ENCODE data around the gene CCNYL1. TPM values are rescaled to one million over a fixed set of nuclear protein-coding genes. Genes with fewer than 3 reads are reported as not detected.
"Not testable (repeated sequence)": the region's sequence is repeated elsewhere in the genome, so short reads cannot be mapped to it uniquely, and the experiment has no call there.

Gene CCNYL1
- total RNA-seq, 1 donor from 2014 or later: 7.6 TPM

GRCh38 chr2:207716056-207716455 lies 4.6 kb downstream of the CCNYL1 start:
- H3K36me3 ChIP-seq: no peaks in the 10 kb centered on the region
- H3K27me3 ChIP-seq (ENCODE audit: low read depth): no peaks in the 10 kb centered on the region
- peaks cover 24% of the 10 kb centered on the region for H3K4me1 ChIP-seq
- DNase-seq: no peak
- H3K4me3 ChIP-seq: no peak overlapping the region
- no peak overlapping the region for H3K27ac ChIP-seq (replicated peaks)
- H3K9me3 ChIP-seq (replicated peaks): no peaks in the 10 kb centered on the region
- intact Hi-C loops (cut with micrococcal nuclease): no loop called here
- no peak for TF ChIP-seq CTCF (IDR thresholded peaks at IDR 0.05; ENCODE audit: borderline replicate concordance)

DNA sequence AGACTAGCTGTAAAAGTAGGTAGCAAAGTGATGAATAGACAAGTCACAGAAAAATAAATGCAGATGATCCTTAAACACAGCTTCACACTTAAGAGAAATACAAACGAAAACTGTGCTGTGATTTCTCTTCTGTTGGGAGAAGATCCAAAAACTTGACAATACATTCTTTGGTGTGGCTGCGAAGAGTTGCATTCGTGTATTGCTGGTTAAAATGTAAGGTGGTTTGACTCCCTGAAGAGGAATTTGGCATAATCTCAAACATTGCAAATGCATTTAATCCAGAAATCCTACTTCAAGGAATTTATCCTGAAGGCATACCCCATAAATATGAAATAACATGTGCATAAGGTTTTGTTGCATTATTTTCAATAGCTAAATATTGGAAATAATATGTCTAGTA lies 7.1 kb downstream of the CCNYL1 start:
- no peaks in the 10 kb centered on the region for H3K9me3 ChIP-seq (replicated peaks)
- no peak for DNase-seq
- intact Hi-C loops (cut with micrococcal nuclease): no loop called here

DNA sequence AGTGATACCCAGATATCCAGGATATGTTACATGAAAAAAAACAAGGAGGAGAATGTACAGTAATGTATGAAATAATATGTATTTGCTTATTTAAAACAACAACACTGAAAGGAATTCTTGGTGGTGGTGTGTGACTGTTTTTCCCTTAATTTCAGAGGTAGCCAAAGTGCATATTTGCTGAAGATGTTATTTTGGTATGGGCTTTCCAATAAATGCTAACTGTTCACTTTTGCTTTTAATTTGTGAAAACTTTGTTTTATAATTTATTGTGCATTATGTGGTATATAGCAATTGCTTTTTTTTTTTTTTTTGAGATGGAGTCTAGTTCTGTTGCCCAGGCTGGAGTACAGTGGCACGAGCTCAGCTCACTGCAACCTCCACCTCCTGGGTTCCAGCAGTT lies 7.6 kb downstream of the CCNYL1 start:
- Histone ChIP-seq H3K9me3 (replicated peaks) (no peaks in the 10 kb centered on the region), H3K4me3 (no peak overlapping the region), H3K27ac (replicated peaks) (no peak overlapping the region), H3K4me1 (no peaks in the 10 kb centered on the region), H3K36me3 (no peaks in the 10 kb centered on the region), H3K27me3 (ENCODE audit: low read depth) (no peaks in the 10 kb centered on the region)
- no peak for DNase-seq
- intact Hi-C loops (cut with micrococcal nuclease): no loop called here
- no peak for TF ChIP-seq CTCF (IDR thresholded peaks at IDR 0.05; ENCODE audit: borderline replicate concordance)

More for the DNA sequence above, 7.1 kb downstream of the CCNYL1 start:
- H3K4me1 ChIP-seq: peaks cover 4% of the 10 kb centered on the region
- H3K36me3 ChIP-seq: no peaks in the 10 kb centered on the region
- no peak overlapping the region for H3K27ac ChIP-seq (replicated peaks)
- no peaks in the 10 kb centered on the region for H3K27me3 ChIP-seq (ENCODE audit: low read depth)
- H3K4me3 ChIP-seq: no peak overlapping the region
- no peak for TF ChIP-seq CTCF (IDR thresholded peaks at IDR 0.05; ENCODE audit: borderline replicate concordance)

- DNase-seq; intact Hi-C loops (cut with micrococcal nuclease); H3K4me1 ChIP-seq; H3K36me3 ChIP-seq; H3K4me3 ChIP-seq; H3K27ac ChIP-seq (replicated peaks); H3K9me3 ChIP-seq (replicated peaks); H3K27me3 ChIP-seq (ENCODE audit: low read depth): not testable (repeated sequence)
Measured at GRCh38 chr2:207719655-207720054, 8.2 kb downstream of the CCNYL1 start.

DNA sequence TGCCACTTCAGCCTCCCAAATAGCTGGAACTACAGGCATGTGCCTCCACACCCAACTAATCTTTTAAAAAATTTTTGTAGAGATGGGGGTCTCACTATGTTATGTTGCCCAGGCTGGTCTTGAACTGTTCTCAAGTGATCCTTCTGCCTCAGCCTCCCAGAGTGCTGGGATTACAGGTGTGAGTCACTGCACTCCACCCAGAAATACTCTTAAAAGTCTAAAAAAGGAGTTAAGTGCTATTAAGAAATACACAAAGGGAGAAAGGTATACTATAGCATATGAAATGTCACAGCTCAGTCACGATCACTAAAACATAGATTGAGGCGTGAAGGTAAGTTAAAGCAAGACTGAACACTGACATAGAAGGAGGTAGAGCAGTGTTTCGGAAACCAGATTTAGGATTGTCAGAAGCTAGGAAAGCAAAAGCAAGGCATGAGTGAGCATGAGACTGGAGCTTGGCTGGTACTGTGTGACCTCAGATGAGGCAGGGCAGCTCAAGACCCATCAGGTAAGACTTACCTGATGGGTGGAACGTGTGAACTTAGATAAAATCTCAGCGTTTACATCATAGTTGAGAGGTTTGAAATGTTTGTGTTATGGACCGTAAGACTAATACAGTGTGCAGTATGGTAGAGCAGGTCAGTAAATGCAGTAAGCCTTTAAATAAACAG lies 9.2 kb downstream of the CCNYL1 start:
- H3K4me3 ChIP-seq: no peak overlapping the region
- intact Hi-C loops (cut with micrococcal nuclease): no loop called here
- TF ChIP-seq CTCF (IDR thresholded peaks at IDR 0.05; ENCODE audit: borderline replicate concordance): no peak

GRCh38 chr2:207722773-207723424 lies 11.5 kb downstream of the CCNYL1 start:
- no peak for TF ChIP-seq CTCF (IDR thresholded peaks at IDR 0.05; ENCODE audit: borderline replicate concordance)
- Histone ChIP-seq H3K27me3 (ENCODE audit: low read depth) (no peaks in the 10 kb centered on the region), H3K36me3 (no peaks in the 10 kb centered on the region), H3K4me3 (no peak overlapping the region), H3K9me3 (replicated peaks) (no peaks in the 10 kb centered on the region), H3K4me1 (peaks cover 15% of the 10 kb centered on the region), H3K27ac (replicated peaks) (no peak overlapping the region)
- no peak for DNase-seq
- intact Hi-C loops (cut with micrococcal nuclease): no loop called here

More for the DNA sequence above, 9.2 kb downstream of the CCNYL1 start:
- no peaks in the 10 kb centered on the region for H3K36me3 ChIP-seq
- no peak for DNase-seq
- no peaks in the 10 kb centered on the region for H3K4me1 ChIP-seq
- no peak overlapping the region for H3K27ac ChIP-seq (replicated peaks)
- no peaks in the 10 kb centered on the region for H3K9me3 ChIP-seq (replicated peaks)
- no peaks in the 10 kb centered on the region for H3K27me3 ChIP-seq (ENCODE audit: low read depth)

DNA sequence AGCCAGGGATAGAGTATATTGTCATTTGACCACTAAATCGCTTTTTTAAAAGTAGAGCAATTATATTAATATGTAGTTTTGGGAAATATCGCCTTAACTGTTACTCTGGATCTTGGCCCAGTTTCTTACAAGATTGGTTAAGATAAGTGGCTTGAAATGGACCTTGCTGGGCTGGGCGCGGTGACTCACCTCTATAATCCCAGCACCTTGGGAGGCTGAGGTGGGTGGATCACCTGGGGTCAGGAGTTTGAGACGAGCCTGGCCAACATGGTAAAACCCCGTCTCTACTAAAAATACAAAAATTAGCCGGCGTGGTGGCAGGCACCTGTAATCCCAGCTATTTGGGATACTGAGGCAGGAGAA lies 12.0 kb downstream of the CCNYL1 start:
- peaks cover 15% of the 10 kb centered on the region for H3K4me1 ChIP-seq
- H3K4me3 ChIP-seq; H3K27me3 ChIP-seq (ENCODE audit: low read depth); H3K9me3 ChIP-seq (replicated peaks); H3K36me3 ChIP-seq; H3K27ac ChIP-seq (replicated peaks); intact Hi-C loops (cut with micrococcal nuclease); DNase-seq: not testable (repeated sequence)
